Measurements from ENCODE around the gene FBXO3.

Gene FBXO3

GRCh38 chr11:33772870-33773269 lies 1.4 kb downstream of the FBXO3 start:
- no peak overlapping the region for H3K4me3 ChIP-seq (ENCODE audit: control insufficient read depth, low read depth, low read length)
- no peak for TF ChIP-seq CTCF (IDR thresholded peaks at IDR 0.05; ENCODE audit: control insufficient read depth, insufficient read depth, low read depth, low read length, missing control alignments)
- no peak for DNase-seq (ENCODE audit: low read depth)

- no peak overlapping the region for H3K4me3 ChIP-seq (ENCODE audit: control insufficient read depth, low read depth, low read length)
- DNase-seq (ENCODE audit: low read depth), result no peak
- TF ChIP-seq CTCF (IDR thresholded peaks at IDR 0.05; ENCODE audit: control insufficient read depth, insufficient read depth, low read depth, low read length, missing control alignments), result no peak
These were observed 2.0 kb downstream of the FBXO3 start for GRCh38 chr11:33772300-33772699.

- no peak for TF ChIP-seq CTCF (IDR thresholded peaks at IDR 0.05; ENCODE audit: control insufficient read depth, insufficient read depth, low read depth, low read length, missing control alignments)
- no peak overlapping the region for H3K4me3 ChIP-seq (ENCODE audit: control insufficient read depth, low read depth, low read length)
- DNase-seq (ENCODE audit: low read depth), result no peak
These were observed 4.1 kb downstream of the FBXO3 start for GRCh38 chr11:33770236-33770635.

- DNase-seq (ENCODE audit: low read depth), result no peak
- H3K4me3 ChIP-seq (ENCODE audit: control insufficient read depth, low read depth, low read length), result no peak overlapping the region
- TF ChIP-seq CTCF (IDR thresholded peaks at IDR 0.05; ENCODE audit: control insufficient read depth, insufficient read depth, low read depth, low read length, missing control alignments), result no peak
These were observed 4.8 kb downstream of the FBXO3 start for GRCh38 chr11:33769542-33769941.

- H3K4me3 ChIP-seq (ENCODE audit: control insufficient read depth, low read depth, low read length), result no peak overlapping the region
- no peak for TF ChIP-seq CTCF (IDR thresholded peaks at IDR 0.05; ENCODE audit: control insufficient read depth, insufficient read depth, low read depth, low read length, missing control alignments)
- no peak for DNase-seq (ENCODE audit: low read depth)
These were observed 6.7 kb downstream of the FBXO3 start for GRCh38 chr11:33767624-33768023.

GRCh38 chr11:33766085-33766484 lies 8.2 kb downstream of the FBXO3 start:
- DNase-seq (ENCODE audit: low read depth), result no peak
- no peak overlapping the region for H3K4me3 ChIP-seq (ENCODE audit: control insufficient read depth, low read depth, low read length)
- TF ChIP-seq CTCF (IDR thresholded peaks at IDR 0.05; ENCODE audit: control insufficient read depth, insufficient read depth, low read depth, low read length, missing control alignments), result no peak

GRCh38 chr11:33761471-33761870 lies 12.8 kb downstream of the FBXO3 start:
- DNase-seq (ENCODE audit: low read depth), result no peak
- no peak for TF ChIP-seq CTCF (IDR thresholded peaks at IDR 0.05; ENCODE audit: control insufficient read depth, insufficient read depth, low read depth, low read length, missing control alignments)
- H3K4me3 ChIP-seq (ENCODE audit: control insufficient read depth, low read depth, low read length), result no peak overlapping the region
